Epithelial cell of esophagus (primary cell): ENCODE measurements around the gene DPEP2NB.

ENCODE experiments used
- DNase-seq: peaks from one replicate; pipeline ENCODE4 v3.0.0; 2010; ENCODE audit warnings: low read depth
- H3K4me3 ChIP-seq: 2 replicates; pipeline ENCODE4 v1.5.1; 2011; ENCODE audit warnings: mild to moderate bottlenecking, low read length, control low read depth
- TF ChIP-seq, protein P1 (sequence below): IDR thresholded peaks from 2 replicates; pipeline ENCODE4 v1.5.1; 2011; ENCODE audit warnings: low read depth, mild to moderate bottlenecking, low read length, control low read depth, inconsistent platforms; ENCODE audit not compliant: insufficient read depth; ENCODE audit errors: missing control alignments

DPEP2NB gene

GRCh38 chr16:68047987-68048386 is 32.3 kb upstream of the DPEP2NB start:
- no peak for DNase-seq
- TF ChIP-seq, protein P1, sequence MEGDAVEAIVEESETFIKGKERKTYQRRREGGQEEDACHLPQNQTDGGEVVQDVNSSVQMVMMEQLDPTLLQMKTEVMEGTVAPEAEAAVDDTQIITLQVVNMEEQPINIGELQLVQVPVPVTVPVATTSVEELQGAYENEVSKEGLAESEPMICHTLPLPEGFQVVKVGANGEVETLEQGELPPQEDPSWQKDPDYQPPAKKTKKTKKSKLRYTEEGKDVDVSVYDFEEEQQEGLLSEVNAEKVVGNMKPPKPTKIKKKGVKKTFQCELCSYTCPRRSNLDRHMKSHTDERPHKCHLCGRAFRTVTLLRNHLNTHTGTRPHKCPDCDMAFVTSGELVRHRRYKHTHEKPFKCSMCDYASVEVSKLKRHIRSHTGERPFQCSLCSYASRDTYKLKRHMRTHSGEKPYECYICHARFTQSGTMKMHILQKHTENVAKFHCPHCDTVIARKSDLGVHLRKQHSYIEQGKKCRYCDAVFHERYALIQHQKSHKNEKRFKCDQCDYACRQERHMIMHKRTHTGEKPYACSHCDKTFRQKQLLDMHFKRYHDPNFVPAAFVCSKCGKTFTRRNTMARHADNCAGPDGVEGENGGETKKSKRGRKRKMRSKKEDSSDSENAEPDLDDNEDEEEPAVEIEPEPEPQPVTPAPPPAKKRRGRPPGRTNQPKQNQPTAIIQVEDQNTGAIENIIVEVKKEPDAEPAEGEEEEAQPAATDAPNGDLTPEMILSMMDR: no peak
- H3K4me3 ChIP-seq: no peak overlapping the region

- no peak for DNase-seq
- TF ChIP-seq, protein P1: no peak
- no peak overlapping the region for H3K4me3 ChIP-seq
Measured at GRCh38 chr16:68046106-68046505, 30.4 kb upstream of the DPEP2NB start.

DNA sequence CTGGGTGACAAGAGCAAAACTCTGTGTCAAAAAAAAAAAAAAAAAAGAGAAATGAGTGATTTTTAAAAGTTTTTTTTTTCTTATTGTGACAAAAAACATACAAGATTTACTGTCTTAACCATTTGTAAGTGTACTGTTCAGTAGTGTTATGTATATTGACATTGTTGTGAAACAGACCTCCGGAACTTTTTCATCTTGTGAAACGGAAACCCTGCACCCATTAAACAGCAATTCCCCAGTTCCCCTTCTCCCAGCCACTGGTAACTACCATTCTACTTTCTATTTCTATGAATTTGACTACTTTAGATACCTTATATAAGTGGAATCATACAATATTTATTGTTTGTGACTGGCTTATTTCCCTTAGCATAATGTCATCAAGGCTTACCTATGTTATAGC is 26.1 kb upstream of the DPEP2NB start:
- H3K4me3 ChIP-seq: no peak overlapping the region
- TF ChIP-seq, protein P1: no peak
- no peak for DNase-seq

- no peak overlapping the region for H3K4me3 ChIP-seq
- TF ChIP-seq, protein P1: peak; percentile 86
- peak; percentile 83 for DNase-seq
Measured at GRCh38 chr16:68040506-68041288, 25.0 kb upstream of the DPEP2NB start.

- H3K4me3 ChIP-seq: no peak overlapping the region
- DNase-seq: no peak
- TF ChIP-seq, protein P1: no peak
Measured at GRCh38 chr16:68037841-68038597, 22.3 kb upstream of the DPEP2NB start.

DNA sequence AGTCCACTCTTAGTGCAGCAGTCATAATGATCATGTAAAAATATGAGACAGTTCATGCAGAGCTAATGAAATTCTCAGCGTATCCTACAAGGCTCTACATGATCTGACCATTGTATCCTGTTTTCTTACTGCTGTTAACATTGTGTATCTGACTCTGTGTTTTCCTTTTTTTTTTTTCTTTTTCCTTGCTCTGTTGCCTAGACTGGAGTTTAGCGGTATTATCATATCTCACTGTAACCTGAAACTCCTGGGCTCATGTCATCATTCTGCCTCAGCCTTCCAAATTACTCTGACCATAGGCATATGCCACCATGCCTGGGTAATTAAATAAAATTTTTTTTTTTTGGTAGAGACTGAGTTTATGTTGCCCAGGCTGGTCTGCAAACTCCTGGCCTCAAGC is 19.5 kb upstream of the DPEP2NB start:
- TF ChIP-seq, protein P1: no peak
- no peak for DNase-seq
- H3K4me3 ChIP-seq: no peak overlapping the region
